ENCODE measurements around the gene ULBP1. TPM values are rescaled to one million over a fixed set of nuclear protein-coding genes. Genes with fewer than 3 reads are reported as not detected.
A peak's percentile ranks its signal among the peaks of the same experiment; 100 is the strongest.
"Not testable (repeated sequence)": the region's sequence is repeated elsewhere in the genome, so short reads cannot be mapped to it uniquely, and the experiment has no call there.

ULBP1 gene
- total RNA-seq (ENCODE audit: unreplicated experiment) = 9.3 TPM
- long read RNA-seq, partial matches to known transcripts = 0 of 2 reads
- long read RNA-seq, other reads (novel, unspliced or antisense) = 1 of 2 reads

DNA sequence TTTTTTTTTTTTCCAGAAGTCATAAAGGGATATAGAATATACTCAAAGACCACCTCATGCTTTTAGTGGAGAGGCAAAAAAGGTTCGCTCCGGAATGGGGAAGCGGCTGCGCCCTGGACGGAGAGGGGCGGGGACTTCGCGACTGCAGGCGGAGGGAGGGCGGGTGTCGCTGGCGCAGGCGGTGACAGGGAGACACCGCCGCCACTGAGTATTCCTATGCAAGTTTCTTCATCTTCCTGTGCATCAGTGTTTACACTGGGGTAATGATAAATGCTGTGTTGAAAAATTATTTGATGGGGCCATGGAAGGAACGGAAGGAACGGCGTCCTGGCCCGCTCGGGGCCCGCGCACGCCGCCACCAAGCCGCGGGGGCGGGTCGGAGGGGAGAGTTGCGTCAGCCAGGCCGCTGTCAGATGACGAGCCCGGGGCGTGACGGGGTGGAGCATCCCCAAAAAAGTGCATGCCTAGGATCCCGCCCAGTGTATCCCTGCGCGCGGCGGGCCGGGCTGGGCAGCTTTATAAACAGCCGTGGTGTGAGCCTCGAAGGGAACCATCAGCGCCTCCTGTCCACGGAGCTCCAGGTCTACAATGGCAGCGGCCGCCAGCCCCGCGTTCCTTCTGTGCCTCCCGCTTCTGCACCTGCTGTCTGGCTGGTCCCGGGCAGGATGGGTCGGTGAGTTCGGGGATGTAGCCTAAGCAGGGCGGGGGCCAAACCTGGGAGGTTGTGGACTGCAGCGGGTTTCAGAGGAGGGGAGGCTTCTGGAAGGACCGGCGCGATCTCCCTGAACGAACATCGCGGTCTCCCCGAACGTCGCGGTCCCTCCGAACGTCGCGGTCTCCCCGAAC lies at the start of gene ULBP1:
ULBP1 (plus strand) TSS at position 482 of the 846 bp plus-strand sequence; CDS start at position 589, 107 bp downstream.
- H3K27ac Mint-ChIP-seq (ENCODE audit: unreplicated experiment) = peak within 1 kb of the TSS; percentile 86
- peaks cover 9% of the 10 kb centered on the region for H3K36me3 Mint-ChIP-seq (ENCODE audit: unreplicated experiment)
- H3K4me3 Mint-ChIP-seq (ENCODE audit: unreplicated experiment) = peak within 1 kb of the TSS; percentile 99
- H3K4me1 Mint-ChIP-seq (ENCODE audit: low read depth, unreplicated experiment) = peaks cover 3% of the 10 kb centered on the region
- peak; percentile 94 for DNase-seq
- no peak for TF ChIP-seq CTCF (IDR thresholded peaks at IDR 0.05; ENCODE audit: partially characterized antibody, unreplicated experiment)
- H3K27me3 Mint-ChIP-seq (ENCODE audit: unreplicated experiment) = peaks cover 36% of the 10 kb centered on the region
- peaks cover 8% of the 10 kb centered on the region for H3K9me3 Mint-ChIP-seq (ENCODE audit: unreplicated experiment)

DNA sequence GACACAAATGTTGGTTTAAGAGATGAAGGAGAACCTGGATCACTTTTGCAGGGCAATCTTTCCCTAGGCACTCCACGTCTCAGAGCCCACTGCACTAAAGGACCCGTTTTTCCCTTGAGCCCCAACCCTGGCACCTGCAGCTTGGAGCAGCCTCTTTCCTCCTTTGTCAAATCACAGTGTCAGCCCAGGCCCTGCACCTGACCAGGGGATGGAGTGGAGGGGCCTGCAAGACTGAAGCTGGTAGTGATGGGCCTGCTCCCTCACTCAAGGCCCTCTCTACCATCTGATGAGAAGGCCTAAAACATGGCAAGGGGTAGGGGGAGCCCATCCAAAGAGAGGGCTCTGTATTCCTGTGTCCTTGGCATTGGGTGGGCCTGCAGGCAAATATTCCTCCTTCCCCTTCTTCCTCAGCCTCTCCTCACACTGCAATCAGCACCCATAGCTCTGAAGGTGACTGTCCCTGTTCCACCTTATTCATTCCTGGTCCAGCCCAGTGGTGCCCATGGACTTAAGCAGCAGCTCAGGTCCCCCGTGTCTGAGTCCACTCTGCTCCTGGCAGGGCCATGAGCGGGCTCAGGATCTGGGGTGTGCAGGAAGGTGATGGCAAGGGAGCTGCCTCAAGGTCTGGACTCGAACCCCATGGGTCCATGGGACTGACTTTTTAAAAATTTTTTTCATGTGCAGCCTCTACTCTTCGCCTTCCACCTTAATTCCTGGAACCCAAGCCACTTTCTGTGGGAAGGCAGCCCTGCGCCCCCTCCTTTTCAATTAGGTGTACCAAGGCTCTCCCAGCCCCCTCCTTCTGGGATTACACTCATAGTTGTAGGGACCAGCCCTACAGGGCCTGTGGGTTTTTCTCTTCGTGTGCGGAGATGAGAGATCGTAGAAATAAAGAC lies 47.5 kb upstream of the ULBP1 start:
- H3K4me1 Mint-ChIP-seq (ENCODE audit: low read depth, unreplicated experiment) = no peaks in the 10 kb centered on the region
- DNase-seq = no peak
- no peak overlapping the region for H3K4me3 Mint-ChIP-seq (ENCODE audit: unreplicated experiment)
- peaks cover 6% of the 10 kb centered on the region for H3K36me3 Mint-ChIP-seq (ENCODE audit: unreplicated experiment)
- no peak for TF ChIP-seq CTCF (IDR thresholded peaks at IDR 0.05; ENCODE audit: partially characterized antibody, unreplicated experiment)
- H3K27ac Mint-ChIP-seq (ENCODE audit: unreplicated experiment) = no peak overlapping the region
- peaks cover 14% of the 10 kb centered on the region for H3K9me3 Mint-ChIP-seq (ENCODE audit: unreplicated experiment)
- H3K27me3 Mint-ChIP-seq (ENCODE audit: unreplicated experiment) = peaks cover 18% of the 10 kb centered on the region

DNA sequence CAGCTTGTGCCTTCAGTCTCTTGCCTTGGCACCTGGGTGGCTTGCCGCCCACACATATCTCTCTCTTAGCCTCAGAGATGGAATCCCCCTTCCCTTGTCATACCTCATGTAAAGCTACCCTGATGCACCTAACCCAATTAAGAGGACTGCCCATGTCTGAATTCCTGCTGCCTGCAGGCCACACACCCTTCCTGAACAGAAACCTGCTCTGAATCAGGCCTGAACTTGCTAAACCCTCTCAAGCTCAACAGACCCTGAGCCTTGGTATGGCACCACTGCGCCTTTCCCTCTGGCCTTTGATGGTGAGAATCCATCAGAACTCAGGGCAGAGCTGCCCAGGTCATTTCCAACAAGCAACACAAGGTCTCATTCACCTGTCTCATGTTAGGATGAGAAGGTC lies 46.1 kb upstream of the ULBP1 start:
- H3K36me3 Mint-ChIP-seq (ENCODE audit: unreplicated experiment) = peaks cover 6% of the 10 kb centered on the region
- H3K27ac Mint-ChIP-seq (ENCODE audit: unreplicated experiment) = no peak overlapping the region
- no peak overlapping the region for H3K4me3 Mint-ChIP-seq (ENCODE audit: unreplicated experiment)
- H3K27me3 Mint-ChIP-seq (ENCODE audit: unreplicated experiment) = peaks cover 25% of the 10 kb centered on the region
- peaks cover 15% of the 10 kb centered on the region for H3K9me3 Mint-ChIP-seq (ENCODE audit: unreplicated experiment)
- H3K4me1 Mint-ChIP-seq (ENCODE audit: low read depth, unreplicated experiment) = no peaks in the 10 kb centered on the region
- no peak for TF ChIP-seq CTCF (IDR thresholded peaks at IDR 0.05; ENCODE audit: partially characterized antibody, unreplicated experiment)
- no peak for DNase-seq

GRCh38 chr6:149918151-149918905 lies 45.4 kb upstream of the ULBP1 start:
- H3K4me3 Mint-ChIP-seq (ENCODE audit: unreplicated experiment) = no peak overlapping the region
- peaks cover 2% of the 10 kb centered on the region for H3K4me1 Mint-ChIP-seq (ENCODE audit: low read depth, unreplicated experiment)
- TF ChIP-seq CTCF (IDR thresholded peaks at IDR 0.05; ENCODE audit: partially characterized antibody, unreplicated experiment) = no peak
- peaks cover 6% of the 10 kb centered on the region for H3K36me3 Mint-ChIP-seq (ENCODE audit: unreplicated experiment)
- DNase-seq = no peak
- peaks cover 30% of the 10 kb centered on the region for H3K27me3 Mint-ChIP-seq (ENCODE audit: unreplicated experiment)
- H3K27ac Mint-ChIP-seq (ENCODE audit: unreplicated experiment) = no peak overlapping the region
- H3K9me3 Mint-ChIP-seq (ENCODE audit: unreplicated experiment) = peaks cover 18% of the 10 kb centered on the region

GRCh38 chr6:149919126-149919833 lies 44.5 kb upstream of the ULBP1 start:
- H3K27ac Mint-ChIP-seq (ENCODE audit: unreplicated experiment); H3K4me1 Mint-ChIP-seq (ENCODE audit: low read depth, unreplicated experiment); DNase-seq; H3K4me3 Mint-ChIP-seq (ENCODE audit: unreplicated experiment); H3K36me3 Mint-ChIP-seq (ENCODE audit: unreplicated experiment): not testable (repeated sequence)
- H3K27me3 Mint-ChIP-seq (ENCODE audit: unreplicated experiment) = peaks cover 38% of the 10 kb centered on the region
- peaks cover 19% of the 10 kb centered on the region for H3K9me3 Mint-ChIP-seq (ENCODE audit: unreplicated experiment)
